Ishikawa (cell line): ENCODE measurements around the gene PAM.

Source experiments
- CEBPB ChIP-seq: IDR thresholded peaks from 2 replicates; pipeline ENCODE4 v1.6.1; 2012
- CREB1 ChIP-seq: IDR thresholded peaks from 2 replicates; pipeline ENCODE4 v1.6.1; 2012; ENCODE audit warnings: low read depth
- EGR1 ChIP-seq: IDR thresholded peaks from 2 replicates; pipeline ENCODE4 v1.6.1; 2012
- EP300 ChIP-seq: IDR thresholded peaks from 2 replicates; pipeline ENCODE4 v1.6.1; 2012; ENCODE audit warnings: borderline replicate concordance
- FOXM1 ChIP-seq: IDR thresholded peaks from 2 replicates; pipeline ENCODE4 v1.6.1; 2012; ENCODE audit warnings: low read depth, borderline replicate concordance
- MAX ChIP-seq: IDR thresholded peaks from 2 replicates; pipeline ENCODE4 v1.6.1; 2012
- NFIC ChIP-seq: IDR thresholded peaks from 2 replicates; pipeline ENCODE4 v1.6.1; 2012
- RAD21 ChIP-seq: IDR thresholded peaks from 2 replicates; pipeline ENCODE4 v1.6.1; 2012; ENCODE audit warnings: low read depth
- TAF1 ChIP-seq: IDR thresholded peaks from 2 replicates; pipeline ENCODE4 v1.6.1; 2012; ENCODE audit warnings: low read depth, mild to moderate bottlenecking
- TCF12 ChIP-seq: IDR thresholded peaks from 2 replicates; pipeline ENCODE4 v1.6.1; 2012; ENCODE audit warnings: low read depth
- TEAD4 ChIP-seq: IDR thresholded peaks from 2 replicates; pipeline ENCODE4 v1.6.1; 2012
- YY1 ChIP-seq: IDR thresholded peaks from 2 replicates; pipeline ENCODE4 v1.6.1; 2012; ENCODE audit warnings: low read depth
- ZBTB7A ChIP-seq: IDR thresholded peaks from 2 replicates; pipeline ENCODE4 v1.6.1; 2012; ENCODE audit warnings: low read depth
- TF ChIP-seq, protein P1 (sequence below): IDR thresholded peaks from 2 replicates; pipeline ENCODE4 v1.6.1; 2012
- TF ChIP-seq, protein P2 (sequence below): IDR thresholded peaks from 2 replicates; pipeline ENCODE4 v1.6.1; 2012; ENCODE audit warnings: low read depth, mild to moderate bottlenecking

The PAM gene

DNA sequence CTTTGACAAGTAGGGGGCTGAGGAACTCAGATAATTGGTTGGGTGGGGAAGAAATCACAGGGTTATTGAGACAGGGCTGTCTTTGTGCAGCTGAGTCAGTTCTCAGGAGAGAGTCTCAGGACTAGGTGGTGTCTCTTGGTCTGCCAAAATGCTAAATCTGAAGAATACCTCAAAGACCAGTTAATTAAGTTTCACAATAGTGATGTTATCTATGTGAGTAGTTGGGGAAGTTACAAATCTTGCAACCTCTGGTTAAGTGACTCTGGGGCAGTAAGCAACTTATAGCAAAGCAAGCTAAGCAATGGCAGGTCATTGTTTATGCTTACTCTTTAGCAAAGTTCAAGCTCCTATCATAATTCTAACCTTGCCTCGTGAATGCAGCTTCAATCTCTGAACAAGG lies 311.2 kb downstream of the PAM start:
- TF ChIP-seq TCF12 (no peak), TEAD4 (no peak), RAD21 (no peak), ZBTB7A (no peak), TAF1 (no peak), EP300 (no peak), CREB1 (no peak), FOXM1 (no peak), CEBPB (no peak), MAX (no peak)
- TF ChIP-seq, protein P1, sequence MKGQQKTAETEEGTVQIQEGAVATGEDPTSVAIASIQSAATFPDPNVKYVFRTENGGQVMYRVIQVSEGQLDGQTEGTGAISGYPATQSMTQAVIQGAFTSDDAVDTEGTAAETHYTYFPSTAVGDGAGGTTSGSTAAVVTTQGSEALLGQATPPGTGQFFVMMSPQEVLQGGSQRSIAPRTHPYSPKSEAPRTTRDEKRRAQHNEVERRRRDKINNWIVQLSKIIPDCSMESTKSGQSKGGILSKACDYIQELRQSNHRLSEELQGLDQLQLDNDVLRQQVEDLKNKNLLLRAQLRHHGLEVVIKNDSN, result no peak
- TF ChIP-seq, protein P2, sequence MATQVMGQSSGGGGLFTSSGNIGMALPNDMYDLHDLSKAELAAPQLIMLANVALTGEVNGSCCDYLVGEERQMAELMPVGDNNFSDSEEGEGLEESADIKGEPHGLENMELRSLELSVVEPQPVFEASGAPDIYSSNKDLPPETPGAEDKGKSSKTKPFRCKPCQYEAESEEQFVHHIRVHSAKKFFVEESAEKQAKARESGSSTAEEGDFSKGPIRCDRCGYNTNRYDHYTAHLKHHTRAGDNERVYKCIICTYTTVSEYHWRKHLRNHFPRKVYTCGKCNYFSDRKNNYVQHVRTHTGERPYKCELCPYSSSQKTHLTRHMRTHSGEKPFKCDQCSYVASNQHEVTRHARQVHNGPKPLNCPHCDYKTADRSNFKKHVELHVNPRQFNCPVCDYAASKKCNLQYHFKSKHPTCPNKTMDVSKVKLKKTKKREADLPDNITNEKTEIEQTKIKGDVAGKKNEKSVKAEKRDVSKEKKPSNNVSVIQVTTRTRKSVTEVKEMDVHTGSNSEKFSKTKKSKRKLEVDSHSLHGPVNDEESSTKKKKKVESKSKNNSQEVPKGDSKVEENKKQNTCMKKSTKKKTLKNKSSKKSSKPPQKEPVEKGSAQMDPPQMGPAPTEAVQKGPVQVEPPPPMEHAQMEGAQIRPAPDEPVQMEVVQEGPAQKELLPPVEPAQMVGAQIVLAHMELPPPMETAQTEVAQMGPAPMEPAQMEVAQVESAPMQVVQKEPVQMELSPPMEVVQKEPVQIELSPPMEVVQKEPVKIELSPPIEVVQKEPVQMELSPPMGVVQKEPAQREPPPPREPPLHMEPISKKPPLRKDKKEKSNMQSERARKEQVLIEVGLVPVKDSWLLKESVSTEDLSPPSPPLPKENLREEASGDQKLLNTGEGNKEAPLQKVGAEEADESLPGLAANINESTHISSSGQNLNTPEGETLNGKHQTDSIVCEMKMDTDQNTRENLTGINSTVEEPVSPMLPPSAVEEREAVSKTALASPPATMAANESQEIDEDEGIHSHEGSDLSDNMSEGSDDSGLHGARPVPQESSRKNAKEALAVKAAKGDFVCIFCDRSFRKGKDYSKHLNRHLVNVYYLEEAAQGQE, result no peak

DNA sequence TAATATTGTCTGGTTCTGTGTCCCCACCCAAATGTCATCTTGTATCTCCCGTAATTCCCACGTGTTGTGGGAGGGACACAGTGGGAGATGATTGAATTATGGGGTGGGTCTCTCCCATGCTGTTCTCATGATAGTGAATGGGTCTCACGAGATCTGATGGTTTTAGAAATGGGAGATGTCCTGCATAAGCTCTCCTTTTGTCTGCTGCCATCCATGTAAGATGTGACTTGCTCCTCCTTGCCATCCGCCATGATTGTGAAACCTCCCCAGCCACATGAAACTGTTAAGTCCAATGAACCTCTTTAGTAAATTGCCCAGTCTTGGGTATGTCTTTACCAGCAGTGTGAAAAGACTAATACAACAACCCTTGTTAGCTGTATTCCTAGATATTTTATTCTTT lies 320.3 kb downstream of the PAM start:
- TF ChIP-seq EGR1 (no peak), TCF12 (no peak), EP300 (no peak), TAF1 (no peak), TEAD4 (no peak), NFIC (no peak), RAD21 (no peak), FOXM1 (no peak), YY1 (no peak)
- TF ChIP-seq, protein P1, result no peak
